ENCODE results near the gene MPL.
"Not testable (repeated sequence)": the region's sequence is repeated elsewhere in the genome, so short reads cannot be mapped to it uniquely, and the experiment has no call there.

MPL gene

DNA sequence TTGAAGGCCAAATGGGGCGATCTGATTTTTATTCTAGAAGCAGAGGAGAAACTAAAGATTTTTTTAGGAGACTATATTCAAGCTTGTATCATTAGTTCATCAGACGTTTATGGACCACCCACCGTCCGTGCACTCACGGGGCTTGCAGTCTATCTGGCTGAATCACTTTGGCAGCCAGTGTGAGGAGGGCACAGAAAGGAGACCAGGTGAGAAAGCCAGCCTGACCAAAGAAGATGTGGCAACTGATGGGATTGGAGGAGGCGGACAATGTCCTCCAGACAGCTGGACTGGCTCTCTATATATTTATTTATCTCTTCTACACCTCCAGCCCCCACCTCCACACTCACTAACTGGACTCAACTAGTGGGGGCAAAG lies 31.0 kb downstream of the MPL start:
- in situ Hi-C loops (cut with MboI; ENCODE audit: low pct_unique_long_range_greater_than_20kb, low sequenced_read_pairs, unreplicated experiment) = loop anchor here (25.0 kb wide), 1 partner anchor 131 kb away; no protein-coding TSS in a partner anchor
- TF ChIP-seq, protein P1, sequence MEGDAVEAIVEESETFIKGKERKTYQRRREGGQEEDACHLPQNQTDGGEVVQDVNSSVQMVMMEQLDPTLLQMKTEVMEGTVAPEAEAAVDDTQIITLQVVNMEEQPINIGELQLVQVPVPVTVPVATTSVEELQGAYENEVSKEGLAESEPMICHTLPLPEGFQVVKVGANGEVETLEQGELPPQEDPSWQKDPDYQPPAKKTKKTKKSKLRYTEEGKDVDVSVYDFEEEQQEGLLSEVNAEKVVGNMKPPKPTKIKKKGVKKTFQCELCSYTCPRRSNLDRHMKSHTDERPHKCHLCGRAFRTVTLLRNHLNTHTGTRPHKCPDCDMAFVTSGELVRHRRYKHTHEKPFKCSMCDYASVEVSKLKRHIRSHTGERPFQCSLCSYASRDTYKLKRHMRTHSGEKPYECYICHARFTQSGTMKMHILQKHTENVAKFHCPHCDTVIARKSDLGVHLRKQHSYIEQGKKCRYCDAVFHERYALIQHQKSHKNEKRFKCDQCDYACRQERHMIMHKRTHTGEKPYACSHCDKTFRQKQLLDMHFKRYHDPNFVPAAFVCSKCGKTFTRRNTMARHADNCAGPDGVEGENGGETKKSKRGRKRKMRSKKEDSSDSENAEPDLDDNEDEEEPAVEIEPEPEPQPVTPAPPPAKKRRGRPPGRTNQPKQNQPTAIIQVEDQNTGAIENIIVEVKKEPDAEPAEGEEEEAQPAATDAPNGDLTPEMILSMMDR (IDR thresholded peaks at IDR 0.05; ENCODE audit: extremely low read depth, insufficient read depth, missing control alignments) = no peak
- DNase-seq (ENCODE audit: low spot score) = no peak

- not testable (repeated sequence) for DNase-seq (ENCODE audit: low spot score)
- in situ Hi-C loops (cut with MboI; ENCODE audit: low pct_unique_long_range_greater_than_20kb, low sequenced_read_pairs, unreplicated experiment) = loop anchor here (25.0 kb wide), 1 partner anchor 132 kb away; no protein-coding TSS in a partner anchor
These were observed 32.2 kb downstream of the MPL start for GRCh38 chr1:43369779-43370178.

DNA sequence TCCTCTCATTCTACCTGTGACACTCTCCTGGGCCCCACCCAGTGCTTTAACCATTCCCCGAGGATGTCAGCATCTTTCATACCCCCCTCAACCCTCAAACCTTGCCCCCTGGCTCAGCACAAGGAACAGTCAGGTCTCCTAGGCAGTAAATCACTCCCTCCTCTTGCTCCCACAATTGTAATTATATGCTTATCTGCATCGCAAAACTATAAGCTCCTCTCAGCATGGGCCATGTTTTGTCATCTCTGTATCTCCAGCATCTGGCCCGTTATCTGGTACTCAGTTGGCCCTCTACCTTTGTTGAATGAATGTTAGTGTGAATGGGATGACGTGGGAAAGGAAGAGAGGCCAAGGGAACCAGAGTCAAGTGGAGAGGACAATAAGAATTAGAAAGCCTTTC lies 32.9 kb downstream of the MPL start:
- TF ChIP-seq, protein P1 (IDR thresholded peaks at IDR 0.05; ENCODE audit: extremely low read depth, insufficient read depth, missing control alignments) = no peak
- in situ Hi-C loops (cut with MboI; ENCODE audit: low pct_unique_long_range_greater_than_20kb, low sequenced_read_pairs, unreplicated experiment) = loop anchor here (25.0 kb wide), 1 partner anchor 133 kb away; no protein-coding TSS in a partner anchor
- DNase-seq (ENCODE audit: low spot score) = no peak

GRCh38 chr1:43372172-43372571 lies 34.6 kb downstream of the MPL start:
- TF ChIP-seq, protein P1 (IDR thresholded peaks at IDR 0.05; ENCODE audit: extremely low read depth, insufficient read depth, missing control alignments) = no peak
- in situ Hi-C loops (cut with MboI; ENCODE audit: low pct_unique_long_range_greater_than_20kb, low sequenced_read_pairs, unreplicated experiment) = loop anchor here (25.0 kb wide), 1 partner anchor 135 kb away; no protein-coding TSS in a partner anchor
- no peak for DNase-seq (ENCODE audit: low spot score)

GRCh38 chr1:43373066-43373940 lies 35.7 kb downstream of the MPL start:
- in situ Hi-C loops (cut with MboI; ENCODE audit: low pct_unique_long_range_greater_than_20kb, low sequenced_read_pairs, unreplicated experiment) = loop anchor here (25.0 kb wide), 1 partner anchor 136 kb away; no protein-coding TSS in a partner anchor
- DNase-seq (ENCODE audit: low spot score) = no peak
- TF ChIP-seq, protein P1 (IDR thresholded peaks at IDR 0.05; ENCODE audit: extremely low read depth, insufficient read depth, missing control alignments) = no peak

DNA sequence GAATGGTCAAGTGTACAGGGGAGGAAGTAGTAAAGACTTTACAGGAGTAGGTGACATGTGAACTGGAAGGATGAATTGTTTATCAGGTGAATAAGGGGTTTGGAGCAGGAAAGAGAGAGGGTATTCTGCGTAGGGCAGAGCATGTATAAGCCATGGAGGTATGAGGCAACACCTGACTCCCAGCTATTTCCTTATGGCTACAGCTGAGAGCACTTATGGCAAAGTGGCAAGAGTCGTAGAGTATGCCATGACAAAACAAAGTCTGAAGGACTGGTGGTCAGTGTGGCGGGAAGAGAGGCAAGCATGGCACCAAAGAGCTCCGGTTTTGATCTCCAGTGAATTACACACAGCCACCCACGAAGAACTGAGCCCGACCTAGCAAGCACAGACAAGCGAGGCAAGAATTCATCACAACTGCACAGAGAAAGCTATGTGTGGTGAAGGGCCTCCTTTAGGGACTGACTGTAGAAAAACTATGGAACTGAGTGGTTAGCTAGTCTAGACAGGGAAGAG lies 39.2 kb downstream of the MPL start:
- in situ Hi-C loops (cut with MboI; ENCODE audit: low pct_unique_long_range_greater_than_20kb, low sequenced_read_pairs, unreplicated experiment) = no loop called here

More for the DNA sequence above, 39.2 kb downstream of the MPL start:
- no peak for DNase-seq (ENCODE audit: low spot score)
- TF ChIP-seq, protein P1 (IDR thresholded peaks at IDR 0.05; ENCODE audit: extremely low read depth, insufficient read depth, missing control alignments) = no peak

Measured in GM13977 (cell line).